Stimulated activated CD8-positive, alpha-beta memory T cell treated with anti-CD3 and anti-CD28 coated beads, Interleukin-15, amount 100 ng/mL, for 48 hours (primary cell): ENCODE results near the gene PPA2.
"Not testable (repeated sequence)": the region's sequence is repeated elsewhere in the genome, so short reads cannot be mapped to it uniquely, and the experiment has no call there.

ENCODE experiments used
- DNase-seq, 2 donors: peaks; one replicate each; pipeline ENCODE4 v3.0.0-alpha.2; 2020; ENCODE audit warnings: low read depth in 2 of 2

PPA2 gene

GRCh38 chr4:105460306-105460705 lies 13.6 kb downstream of the PPA2 start:
- DNase-seq: no peak

- not testable (repeated sequence) for DNase-seq
Measured at GRCh38 chr4:105458541-105458940, 15.3 kb downstream of the PPA2 start.

- no peak for DNase-seq
Measured at GRCh38 chr4:105458001-105458400, 15.9 kb downstream of the PPA2 start.

GRCh38 chr4:105455998-105456397 lies 17.9 kb downstream of the PPA2 start:
- no peak for DNase-seq

GRCh38 chr4:105455182-105455581 lies 18.7 kb downstream of the PPA2 start:
- DNase-seq: no peak

GRCh38 chr4:105453550-105454205 lies 20.2 kb downstream of the PPA2 start:
- DNase-seq: no peak

GRCh38 chr4:105451346-105451745 lies 22.5 kb downstream of the PPA2 start:
- no peak for DNase-seq

- no peak for DNase-seq
Measured at GRCh38 chr4:105440890-105441289, 33.0 kb downstream of the PPA2 start.

GRCh38 chr4:105437637-105438036 lies 36.2 kb downstream of the PPA2 start:
- DNase-seq: no peak

GRCh38 chr4:105436414-105436813 lies 37.4 kb downstream of the PPA2 start:
- no peak for DNase-seq

- no peak for DNase-seq
Measured at GRCh38 chr4:105434940-105435339, 38.9 kb downstream of the PPA2 start.

GRCh38 chr4:105433421-105433820 lies 40.4 kb downstream of the PPA2 start:
- no peak for DNase-seq

- DNase-seq: no peak
Measured at GRCh38 chr4:105432438-105432837, 41.4 kb downstream of the PPA2 start.

- no peak for DNase-seq
Measured at GRCh38 chr4:105430811-105431210, 43.1 kb downstream of the PPA2 start.

GRCh38 chr4:105426187-105426897 lies 47.5 kb downstream of the PPA2 start:
- no peak for DNase-seq

GRCh38 chr4:105422207-105422920 lies 51.5 kb downstream of the PPA2 start:
- no peak for DNase-seq

- DNase-seq: no peak
Measured at GRCh38 chr4:105417624-105418023, 56.2 kb downstream of the PPA2 start.

GRCh38 chr4:105415281-105415744 lies 58.5 kb downstream of the PPA2 start:
- DNase-seq: no peak

- DNase-seq: no peak
Measured at GRCh38 chr4:105414316-105414715, 59.5 kb downstream of the PPA2 start.

- not testable (repeated sequence) for DNase-seq
Measured at GRCh38 chr4:105409135-105409534, 64.7 kb downstream of the PPA2 start.

GRCh38 chr4:105400901-105401677 lies 72.8 kb downstream of the PPA2 start:
- DNase-seq: no peak
